SJSA1 (cell line): ENCODE measurements around the gene FBXO47. TPM values are rescaled to one million over a fixed set of nuclear protein-coding genes. Genes with fewer than 3 reads are reported as not detected.

Experiments
- DNase-seq, 2 experiments: peaks; one replicate each; pipeline ENCODE4 v3.0.0-alpha.2; 2015 to 2020; ENCODE audit warnings: low spot score in 2 of 2, low read depth in 1 of 2
- H3K27ac ChIP-seq: fragments of 250-450 bp; sonication (Bioruptor Pico); 2 replicates; pipeline ENCODE4 v1.5.1; 2020; ENCODE audit warnings: mild to moderate bottlenecking, moderate library complexity
- H3K27me3 ChIP-seq: fragments of 250-450 bp; sonication (Bioruptor Pico); replicated peaks from 2 replicates; pipeline ENCODE4 v1.5.1; 2020; ENCODE audit warnings: mild to moderate bottlenecking, moderate library complexity
- H3K36me3 ChIP-seq: fragments of 250-450 bp; sonication (Bioruptor Pico); 2 replicates; pipeline ENCODE4 v1.5.1; 2020; ENCODE audit warnings: mild to moderate bottlenecking
- H3K4me1 ChIP-seq: fragments of 250-450 bp; sonication (Bioruptor Pico); replicated peaks from 2 replicates; pipeline ENCODE4 v1.6.1; 2021; ENCODE audit warnings: mild to moderate bottlenecking
- H3K4me3 ChIP-seq: fragments of 250-450 bp; sonication (Bioruptor Pico); 2 replicates; pipeline ENCODE4 v1.5.1; 2020; ENCODE audit warnings: mild to moderate bottlenecking
- H3K9me3 ChIP-seq: fragments of 250-450 bp; sonication (Bioruptor Pico); replicated peaks from 2 replicates; pipeline ENCODE4 v1.5.1; 2020; ENCODE audit warnings: mild to moderate bottlenecking
- total RNA-seq: library from RNA; depleted of rRNA; stranded (reverse); fragments of >200 nt; shearing (Covaris generic); gene quantifications from 2 replicates; pipeline ENCODE4 v1.2.3, GENCODE V29; 2014

Gene FBXO47
- total RNA-seq, 1 experiment from 2014 or later = not detected

GRCh38 chr17:38897176-38897575 is 70.0 kb downstream of the FBXO47 start:
- no peak overlapping the region for H3K27ac ChIP-seq
- DNase-seq = no peak
- H3K4me3 ChIP-seq = no peak overlapping the region
- peaks cover 12% of the 10 kb centered on the region for H3K4me1 ChIP-seq
- H3K27me3 ChIP-seq = no peaks in the 10 kb centered on the region
- H3K36me3 ChIP-seq = peaks cover 96% of the 10 kb centered on the region
- H3K9me3 ChIP-seq = no peaks in the 10 kb centered on the region

GRCh38 chr17:38896346-38896954 is 70.8 kb downstream of the FBXO47 start:
- Histone ChIP-seq H3K36me3 (peaks cover 96% of the 10 kb centered on the region), H3K4me3 (no peak overlapping the region), H3K27me3 (no peaks in the 10 kb centered on the region), H3K9me3 (no peaks in the 10 kb centered on the region), H3K27ac (no peak overlapping the region), H3K4me1 (peaks cover 12% of the 10 kb centered on the region)
- no peak for DNase-seq

- Histone ChIP-seq H3K27ac (no peak overlapping the region), H3K36me3 (peaks cover 97% of the 10 kb centered on the region)
- no peak for DNase-seq
These were observed 72.9 kb downstream of the FBXO47 start for GRCh38 chr17:38894276-38894675.

GRCh38 chr17:38893607-38894006 is 73.6 kb downstream of the FBXO47 start:
- no peak for DNase-seq
- H3K9me3 ChIP-seq = no peaks in the 10 kb centered on the region
- H3K4me1 ChIP-seq = no peaks in the 10 kb centered on the region
- no peak overlapping the region for H3K4me3 ChIP-seq
- H3K27me3 ChIP-seq = no peaks in the 10 kb centered on the region
- H3K27ac ChIP-seq = no peak overlapping the region
- peaks cover 97% of the 10 kb centered on the region for H3K36me3 ChIP-seq

More at GRCh38 chr17:38894276-38894675, 72.9 kb downstream of the FBXO47 start:
- no peaks in the 10 kb centered on the region for H3K27me3 ChIP-seq
- no peaks in the 10 kb centered on the region for H3K4me1 ChIP-seq
- no peaks in the 10 kb centered on the region for H3K9me3 ChIP-seq
- H3K4me3 ChIP-seq = no peak overlapping the region

- H3K4me3 ChIP-seq = no peak overlapping the region
- no peaks in the 10 kb centered on the region for H3K27me3 ChIP-seq
- H3K4me1 ChIP-seq = no peaks in the 10 kb centered on the region
- no peaks in the 10 kb centered on the region for H3K9me3 ChIP-seq
- DNase-seq = no peak
- peaks cover 96% of the 10 kb centered on the region for H3K36me3 ChIP-seq
- H3K27ac ChIP-seq = no peak overlapping the region
These were observed 74.1 kb downstream of the FBXO47 start for GRCh38 chr17:38893113-38893512.

- H3K36me3 ChIP-seq = peaks cover 96% of the 10 kb centered on the region
- H3K4me3 ChIP-seq = no peak overlapping the region
- no peak for DNase-seq
- H3K27ac ChIP-seq = no peak overlapping the region
- H3K9me3 ChIP-seq = no peaks in the 10 kb centered on the region
- H3K4me1 ChIP-seq = no peaks in the 10 kb centered on the region
- H3K27me3 ChIP-seq = no peaks in the 10 kb centered on the region
These were observed 74.6 kb downstream of the FBXO47 start for GRCh38 chr17:38892620-38893019.

- peaks cover 96% of the 10 kb centered on the region for H3K36me3 ChIP-seq
- H3K9me3 ChIP-seq = no peaks in the 10 kb centered on the region
- no peak overlapping the region for H3K4me3 ChIP-seq
- no peaks in the 10 kb centered on the region for H3K4me1 ChIP-seq
- H3K27ac ChIP-seq = no peak overlapping the region
- H3K27me3 ChIP-seq = no peaks in the 10 kb centered on the region
- DNase-seq = no peak
These were observed 75.1 kb downstream of the FBXO47 start for GRCh38 chr17:38892083-38892482.

- H3K36me3 ChIP-seq = peaks cover 96% of the 10 kb centered on the region
- no peaks in the 10 kb centered on the region for H3K9me3 ChIP-seq
- H3K27me3 ChIP-seq = no peaks in the 10 kb centered on the region
- H3K27ac ChIP-seq = no peak overlapping the region
- H3K4me3 ChIP-seq = no peak overlapping the region
- no peak for DNase-seq
- H3K4me1 ChIP-seq = no peaks in the 10 kb centered on the region
These were observed 75.8 kb downstream of the FBXO47 start for GRCh38 chr17:38891441-38891840.

GRCh38 chr17:38890410-38890746 is 76.8 kb downstream of the FBXO47 start:
- H3K9me3 ChIP-seq = no peaks in the 10 kb centered on the region
- H3K36me3 ChIP-seq = peaks cover 95% of the 10 kb centered on the region
- H3K27me3 ChIP-seq = no peaks in the 10 kb centered on the region
- no peak for DNase-seq
- no peaks in the 10 kb centered on the region for H3K4me1 ChIP-seq
- H3K4me3 ChIP-seq = no peak overlapping the region
- no peak overlapping the region for H3K27ac ChIP-seq

- Histone ChIP-seq H3K4me1 (no peaks in the 10 kb centered on the region), H3K9me3 (no peaks in the 10 kb centered on the region), H3K27ac (no peak overlapping the region), H3K27me3 (no peaks in the 10 kb centered on the region), H3K4me3 (no peak overlapping the region), H3K36me3 (peaks cover 97% of the 10 kb centered on the region)
- no peak for DNase-seq
These were observed 77.3 kb downstream of the FBXO47 start for GRCh38 chr17:38889745-38890409.

- DNase-seq = no peak
- H3K36me3 ChIP-seq = peaks cover 93% of the 10 kb centered on the region
- no peaks in the 10 kb centered on the region for H3K9me3 ChIP-seq
- H3K4me3 ChIP-seq = no peak overlapping the region
- H3K27me3 ChIP-seq = no peaks in the 10 kb centered on the region
- peaks cover 4% of the 10 kb centered on the region for H3K4me1 ChIP-seq
- no peak overlapping the region for H3K27ac ChIP-seq
These were observed 78.4 kb downstream of the FBXO47 start for GRCh38 chr17:38888842-38889241.

- peaks cover 90% of the 10 kb centered on the region for H3K36me3 ChIP-seq
These were observed 80.6 kb downstream of the FBXO47 start for GRCh38 chr17:38886643-38887010.

More at GRCh38 chr17:38886643-38887010, 80.6 kb downstream of the FBXO47 start:
- no peak overlapping the region for H3K27ac ChIP-seq
- no peaks in the 10 kb centered on the region for H3K27me3 ChIP-seq
- peaks cover 27% of the 10 kb centered on the region for H3K4me1 ChIP-seq
- no peaks in the 10 kb centered on the region for H3K9me3 ChIP-seq
- no peak for DNase-seq
- H3K4me3 ChIP-seq = no peak overlapping the region
